Renal cortical epithelial cell (primary cell): ENCODE results near the gene FBXO24. TPM values are rescaled to one million over a fixed set of nuclear protein-coding genes. Genes with fewer than 3 reads are reported as not detected.

ENCODE experiments used
- DNase-seq: peaks from one replicate; pipeline ENCODE4 v3.0.0-alpha.2; 2011; ENCODE audit warnings: low read depth
- total RNA-seq: library from RNA; depleted of rRNA; stranded (reverse); fragments of >200 nt; gene quantifications from 2 replicates; pipeline ENCODE4 v1.2.3, GENCODE V29; 2014

Gene FBXO24
- total RNA-seq, 1 donor from 2014 or later: 0.35 TPM

- no peak for DNase-seq
These were observed 34.1 kb downstream of the FBXO24 start for GRCh38 chr7:100620239-100620638.

- no peak for DNase-seq
These were observed 34.7 kb downstream of the FBXO24 start for GRCh38 chr7:100620804-100621203.

- DNase-seq: no peak
These were observed 35.4 kb downstream of the FBXO24 start for GRCh38 chr7:100621554-100621953.

- DNase-seq: no peak
These were observed 38.1 kb downstream of the FBXO24 start for GRCh38 chr7:100623951-100624824.

GRCh38 chr7:100626055-100626454 is 39.9 kb downstream of the FBXO24 start:
- no peak for DNase-seq

GRCh38 chr7:100626530-100627237 is 40.6 kb downstream of the FBXO24 start:
- peak; percentile 43 for DNase-seq

- DNase-seq: no peak
These were observed 41.1 kb downstream of the FBXO24 start for GRCh38 chr7:100627238-100627549.

- DNase-seq: no peak
These were observed 43.1 kb downstream of the FBXO24 start for GRCh38 chr7:100629117-100629716.

- DNase-seq: no peak
These were observed 43.9 kb downstream of the FBXO24 start for GRCh38 chr7:100630066-100630465.

- no peak for DNase-seq
These were observed 47.0 kb downstream of the FBXO24 start for GRCh38 chr7:100632951-100633717.

- DNase-seq: no peak
These were observed 53.9 kb downstream of the FBXO24 start for GRCh38 chr7:100639995-100640516.

GRCh38 chr7:100640517-100641440 is 54.7 kb downstream of the FBXO24 start:
- no peak for DNase-seq

- no peak for DNase-seq
These were observed 55.3 kb downstream of the FBXO24 start, which contains the start of gene TFR2 for GRCh38 chr7:100641463-100641859. TSS of gene TFR2 (minus strand) at chr7:100641552. CDS start at chr7:100641509, 43 bp downstream.

GRCh38 chr7:100641860-100642533 is 55.9 kb downstream of the FBXO24 start:
- no peak for DNase-seq

GRCh38 chr7:100642534-100642907 is 56.4 kb downstream of the FBXO24 start:
- no peak for DNase-seq

- DNase-seq: no peak
These were observed 63.9 kb downstream of the FBXO24 start for GRCh38 chr7:100649826-100650565.
